ENCODE results near the gene FBLN2.

DNA sequence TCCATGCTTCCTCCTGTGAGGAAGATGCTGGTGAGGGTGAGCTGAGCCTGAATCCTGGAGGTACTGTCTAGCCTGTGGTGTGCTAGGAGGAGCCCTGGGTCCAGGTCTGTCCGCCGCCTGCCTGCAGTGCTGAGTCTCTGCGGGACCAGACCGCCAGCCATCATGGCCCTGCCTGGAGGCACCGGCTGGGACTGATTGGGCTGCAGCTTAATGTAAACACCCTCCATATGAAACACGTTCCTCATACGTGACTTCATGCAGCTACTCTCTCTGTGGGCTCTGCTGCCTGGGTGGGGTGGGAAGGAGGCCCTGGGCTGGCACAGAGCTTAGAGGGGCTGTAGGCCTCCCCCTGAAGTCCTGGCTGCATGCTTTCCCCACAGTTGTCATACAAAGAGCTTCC, 67.4 kb downstream of the FBLN2 start:
- no peak for TF ChIP-seq YY1 (IDR thresholded peaks at IDR 0.05; ENCODE audit: extremely low read depth, insufficient replicate concordance, low read depth, low read length)
- no peak for TF ChIP-seq POLR2AphosphoS5 (IDR thresholded peaks at IDR 0.05; ENCODE audit: low read depth, low read length)
- no peak for TF ChIP-seq POLR2A (IDR thresholded peaks at IDR 0.05; ENCODE audit: borderline replicate concordance, extremely low read depth, insufficient read depth, insufficient read length)
- TF ChIP-seq, protein P1, sequence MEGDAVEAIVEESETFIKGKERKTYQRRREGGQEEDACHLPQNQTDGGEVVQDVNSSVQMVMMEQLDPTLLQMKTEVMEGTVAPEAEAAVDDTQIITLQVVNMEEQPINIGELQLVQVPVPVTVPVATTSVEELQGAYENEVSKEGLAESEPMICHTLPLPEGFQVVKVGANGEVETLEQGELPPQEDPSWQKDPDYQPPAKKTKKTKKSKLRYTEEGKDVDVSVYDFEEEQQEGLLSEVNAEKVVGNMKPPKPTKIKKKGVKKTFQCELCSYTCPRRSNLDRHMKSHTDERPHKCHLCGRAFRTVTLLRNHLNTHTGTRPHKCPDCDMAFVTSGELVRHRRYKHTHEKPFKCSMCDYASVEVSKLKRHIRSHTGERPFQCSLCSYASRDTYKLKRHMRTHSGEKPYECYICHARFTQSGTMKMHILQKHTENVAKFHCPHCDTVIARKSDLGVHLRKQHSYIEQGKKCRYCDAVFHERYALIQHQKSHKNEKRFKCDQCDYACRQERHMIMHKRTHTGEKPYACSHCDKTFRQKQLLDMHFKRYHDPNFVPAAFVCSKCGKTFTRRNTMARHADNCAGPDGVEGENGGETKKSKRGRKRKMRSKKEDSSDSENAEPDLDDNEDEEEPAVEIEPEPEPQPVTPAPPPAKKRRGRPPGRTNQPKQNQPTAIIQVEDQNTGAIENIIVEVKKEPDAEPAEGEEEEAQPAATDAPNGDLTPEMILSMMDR (IDR thresholded peaks at IDR 0.05 in 2 of 3, conservative IDR thresholded peaks at IDR 0.05 in 1 of 3; ENCODE audit: borderline replicate concordance in 1 of 3, insufficient read depth in 1 of 3, low read depth in 2 of 3, low read length in 2 of 3) = no peak
- TF ChIP-seq, protein P2, sequence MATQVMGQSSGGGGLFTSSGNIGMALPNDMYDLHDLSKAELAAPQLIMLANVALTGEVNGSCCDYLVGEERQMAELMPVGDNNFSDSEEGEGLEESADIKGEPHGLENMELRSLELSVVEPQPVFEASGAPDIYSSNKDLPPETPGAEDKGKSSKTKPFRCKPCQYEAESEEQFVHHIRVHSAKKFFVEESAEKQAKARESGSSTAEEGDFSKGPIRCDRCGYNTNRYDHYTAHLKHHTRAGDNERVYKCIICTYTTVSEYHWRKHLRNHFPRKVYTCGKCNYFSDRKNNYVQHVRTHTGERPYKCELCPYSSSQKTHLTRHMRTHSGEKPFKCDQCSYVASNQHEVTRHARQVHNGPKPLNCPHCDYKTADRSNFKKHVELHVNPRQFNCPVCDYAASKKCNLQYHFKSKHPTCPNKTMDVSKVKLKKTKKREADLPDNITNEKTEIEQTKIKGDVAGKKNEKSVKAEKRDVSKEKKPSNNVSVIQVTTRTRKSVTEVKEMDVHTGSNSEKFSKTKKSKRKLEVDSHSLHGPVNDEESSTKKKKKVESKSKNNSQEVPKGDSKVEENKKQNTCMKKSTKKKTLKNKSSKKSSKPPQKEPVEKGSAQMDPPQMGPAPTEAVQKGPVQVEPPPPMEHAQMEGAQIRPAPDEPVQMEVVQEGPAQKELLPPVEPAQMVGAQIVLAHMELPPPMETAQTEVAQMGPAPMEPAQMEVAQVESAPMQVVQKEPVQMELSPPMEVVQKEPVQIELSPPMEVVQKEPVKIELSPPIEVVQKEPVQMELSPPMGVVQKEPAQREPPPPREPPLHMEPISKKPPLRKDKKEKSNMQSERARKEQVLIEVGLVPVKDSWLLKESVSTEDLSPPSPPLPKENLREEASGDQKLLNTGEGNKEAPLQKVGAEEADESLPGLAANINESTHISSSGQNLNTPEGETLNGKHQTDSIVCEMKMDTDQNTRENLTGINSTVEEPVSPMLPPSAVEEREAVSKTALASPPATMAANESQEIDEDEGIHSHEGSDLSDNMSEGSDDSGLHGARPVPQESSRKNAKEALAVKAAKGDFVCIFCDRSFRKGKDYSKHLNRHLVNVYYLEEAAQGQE (IDR thresholded peaks at IDR 0.05; ENCODE audit: low read depth) = no peak
- no peak for TF ChIP-seq CEBPB (IDR thresholded peaks at IDR 0.05; ENCODE audit: low read depth)
- TF ChIP-seq, protein P3, sequence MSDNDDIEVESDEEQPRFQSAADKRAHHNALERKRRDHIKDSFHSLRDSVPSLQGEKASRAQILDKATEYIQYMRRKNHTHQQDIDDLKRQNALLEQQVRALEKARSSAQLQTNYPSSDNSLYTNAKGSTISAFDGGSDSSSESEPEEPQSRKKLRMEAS (IDR thresholded peaks at IDR 0.05) = no peak
- no peak for TF ChIP-seq SP1 (IDR thresholded peaks at IDR 0.05; ENCODE audit: low read depth)
- TF ChIP-seq FOSL1 (IDR thresholded peaks at IDR 0.05; ENCODE audit: low read depth) = no peak
- no peak for TF ChIP-seq RAD21 (IDR thresholded peaks at IDR 0.05; ENCODE audit: low read depth)

Data from HCT116 (cell line).